H9 (cell line): ENCODE results near the gene SCN3A. TPM values are rescaled to one million over a fixed set of nuclear protein-coding genes. Genes with fewer than 3 reads are reported as not detected.

Source experiments
- DNase-seq: peaks from one replicate; pipeline ENCODE4 v3.0.0-alpha.2; 2017
- H2AFZ ChIP-seq: one replicate; pipeline ENCODE4 v1.6.1; 2013; ENCODE audit warnings: mild to moderate bottlenecking, low read length, control low read depth, moderate library complexity
- H2AK5ac ChIP-seq: 2 replicates; pipeline ENCODE4 v1.6.1; 2013; ENCODE audit warnings: low read length, control low read depth, mixed read lengths; ENCODE audit not compliant: insufficient read length
- H2BK120ac ChIP-seq: one replicate; pipeline ENCODE4 v1.6.1; 2013; ENCODE audit warnings: low read depth, mild to moderate bottlenecking, low read length, control low read depth, inconsistent platforms; ENCODE audit not compliant: poor library complexity, severe bottlenecking
- H2BK12ac ChIP-seq: 2 replicates; pipeline ENCODE4 v1.6.1; 2013; ENCODE audit warnings: low read length, control low read depth, mixed read lengths, low read depth; ENCODE audit not compliant: insufficient read length
- H2BK15ac ChIP-seq: 2 replicates; pipeline ENCODE4 v1.6.1; 2013; ENCODE audit warnings: low read depth, low read length, control low read depth
- H2BK20ac ChIP-seq: one replicate; pipeline ENCODE4 v1.6.1; 2013; ENCODE audit warnings: low read depth, mild to moderate bottlenecking, low read length, control low read depth, inconsistent platforms; ENCODE audit not compliant: poor library complexity, severe bottlenecking
- H2BK5ac ChIP-seq: 2 replicates; pipeline ENCODE4 v1.6.1; 2013; ENCODE audit warnings: low read length, control low read depth, mixed read lengths; ENCODE audit not compliant: insufficient read length
- H3K14ac ChIP-seq: 2 replicates; pipeline ENCODE4 v1.6.1; 2013; ENCODE audit warnings: low read length, control low read depth; ENCODE audit not compliant: insufficient read depth
- H3K18ac ChIP-seq: 2 replicates; pipeline ENCODE4 v1.6.1; 2013; ENCODE audit warnings: low read depth, mild to moderate bottlenecking, mixed read lengths, low read length, control low read depth; ENCODE audit not compliant: insufficient read length
- H3K23ac ChIP-seq: 2 replicates; pipeline ENCODE4 v1.6.1; 2013; ENCODE audit warnings: low read length, control low read depth, mixed read lengths, low read depth; ENCODE audit not compliant: insufficient read length
- H3K23me2 ChIP-seq: 2 replicates; pipeline ENCODE4 v1.6.1; 2013; ENCODE audit warnings: low read depth, mild to moderate bottlenecking, mixed read lengths, low read length, control low read depth; ENCODE audit not compliant: insufficient read length, poor library complexity, severe bottlenecking
- H3K27ac ChIP-seq: 2 replicates; pipeline ENCODE4 v1.5.1; 2013; ENCODE audit warnings: low read length, control low read depth, mixed read lengths, low read depth; ENCODE audit not compliant: insufficient read length
- H3K27me3 ChIP-seq: 2 replicates; pipeline ENCODE4 v1.6.1; 2013; ENCODE audit warnings: low read length, control low read depth, inconsistent platforms; ENCODE audit not compliant: insufficient read depth
- H3K4ac ChIP-seq: 2 replicates; pipeline ENCODE4 v1.6.1; 2013; ENCODE audit warnings: low read depth, mild to moderate bottlenecking, control low read depth, inconsistent platforms, low read length, moderate library complexity
- H3K4me1 ChIP-seq: 2 replicates; pipeline ENCODE4 v1.6.1; 2013; ENCODE audit warnings: low read length, control low read depth, inconsistent platforms; ENCODE audit not compliant: insufficient read depth
- H3K4me2 ChIP-seq: 2 replicates; pipeline ENCODE4 v1.6.1; 2013; ENCODE audit warnings: low read length, control low read depth, mixed read lengths; ENCODE audit not compliant: insufficient read length, insufficient read depth
- H3K56ac ChIP-seq: 2 replicates; pipeline ENCODE4 v1.6.1; 2013; ENCODE audit warnings: low read depth, mild to moderate bottlenecking, mixed read lengths, low read length, control low read depth; ENCODE audit not compliant: insufficient read length
- H3K79me1 ChIP-seq: 2 replicates; pipeline ENCODE4 v1.6.1; 2013; ENCODE audit warnings: low read depth, mild to moderate bottlenecking, moderate library complexity, low read length, control low read depth, inconsistent platforms; ENCODE audit not compliant: insufficient read depth, poor library complexity, severe bottlenecking
- H3K79me2 ChIP-seq: 2 replicates; pipeline ENCODE4 v1.6.1; 2013; ENCODE audit warnings: low read length, control low read depth, inconsistent platforms; ENCODE audit not compliant: insufficient read depth
- H3K9ac ChIP-seq: 2 replicates; pipeline ENCODE4 v1.6.1; 2013; ENCODE audit warnings: low read length, control low read depth, mixed read lengths; ENCODE audit not compliant: insufficient read length; ENCODE audit errors: extremely low read depth
- H3K9me3 ChIP-seq: one replicate; pipeline ENCODE4 v1.6.1; 2013; ENCODE audit warnings: low read depth, low read length, inconsistent platforms; ENCODE audit not compliant: control insufficient read depth
- H3T11ph ChIP-seq: one replicate; pipeline ENCODE4 v1.6.1; 2013; ENCODE audit warnings: mild to moderate bottlenecking, low read length, control low read depth, inconsistent platforms
- H4K20me1 ChIP-seq: one replicate; pipeline ENCODE4 v1.6.1; 2013; ENCODE audit not compliant: control insufficient read depth, insufficient read length, insufficient read depth
- H4K5ac ChIP-seq: 2 replicates; pipeline ENCODE4 v1.6.1; 2013; ENCODE audit warnings: low read depth, mild to moderate bottlenecking, mixed read lengths, low read length, control low read depth; ENCODE audit not compliant: insufficient read length
- H4K8ac ChIP-seq: replicated peaks from 2 replicates; pipeline ENCODE4 v1.6.1; 2013; ENCODE audit warnings: low read length, control low read depth, mixed read lengths, low read depth; ENCODE audit not compliant: insufficient read length
- H4K91ac ChIP-seq: 2 replicates; pipeline ENCODE4 v1.6.1; 2013; ENCODE audit warnings: low read depth, mild to moderate bottlenecking, moderate library complexity, mixed read lengths, low read length, control low read depth; ENCODE audit not compliant: insufficient read length
- H3K27ac Mint-ChIP-seq, 3 experiments: 2 replicates in 2 of 3; 3 replicates in 1 of 3; pipeline ENCODE4 v1.8.0; 2020 to 2021; ENCODE audit warnings: mixed read lengths in 3 of 3, mild to moderate bottlenecking in 1 of 3, moderate library complexity in 1 of 3
- H3K27me3 Mint-ChIP-seq: 2 replicates; pipeline ENCODE4 v1.8.0; 2021; ENCODE audit warnings: low read depth, mild to moderate bottlenecking, moderate library complexity, mixed read lengths
- H3K36me3 Mint-ChIP-seq, 3 experiments: 2 replicates in 2 of 3; 3 replicates in 1 of 3; pipeline ENCODE4 v1.8.0; 2020 to 2021; ENCODE audit warnings: low read depth in 3 of 3, mixed read lengths in 3 of 3; ENCODE audit not compliant: insufficient read depth in 1 of 3
- H3K4me1 Mint-ChIP-seq, 2 experiments: 2 replicates each; pipeline ENCODE4 v1.8.0; 2020; ENCODE audit warnings: mixed read lengths in 2 of 2
- H3K4me3 Mint-ChIP-seq, 2 experiments: 2 replicates in 1 of 2; 3 replicates in 1 of 2; pipeline ENCODE4 v1.8.0; 2020 to 2021; ENCODE audit warnings: mild to moderate bottlenecking in 2 of 2, mixed read lengths in 2 of 2, moderate library complexity in 1 of 2
- H3K9me3 Mint-ChIP-seq, 2 experiments: 2 replicates in 1 of 2; 3 replicates in 1 of 2; pipeline ENCODE4 v1.8.0; 2020; ENCODE audit warnings: mild to moderate bottlenecking in 2 of 2, mixed read lengths in 2 of 2, moderate library complexity in 1 of 2
- WGBS: extraction: QIAGEN DNeasy Blood & Tissue Kit; methylation state at CpG from one replicate; pipeline ENCODE4 v1.1.7; 2013; ENCODE audit warnings: missing lambda C conversion rate, low lambda C conversion rate, mixed read lengths; ENCODE audit not compliant: insufficient read length; ENCODE audit errors: extremely low coverage; 5-methylcytosine and 5-hydroxymethylcytosine counted together
- total RNA-seq: library from RNA; stranded (reverse); gene quantifications from 2 replicates; pipeline ENCODE4 v1.2.1, GENCODE V29; 2021
- TF ChIP-seq, protein P1 (sequence below): fragments of 200-600 bp; sonication (generic); conservative IDR thresholded peaks from 3 replicates; pipeline ENCODE4 v1.8.0; 2021; ENCODE audit warnings: antibody characterized with exemption, mild to moderate bottlenecking

Gene SCN3A
- total RNA-seq, 1 experiment from 2014 or later = not detected

DNA sequence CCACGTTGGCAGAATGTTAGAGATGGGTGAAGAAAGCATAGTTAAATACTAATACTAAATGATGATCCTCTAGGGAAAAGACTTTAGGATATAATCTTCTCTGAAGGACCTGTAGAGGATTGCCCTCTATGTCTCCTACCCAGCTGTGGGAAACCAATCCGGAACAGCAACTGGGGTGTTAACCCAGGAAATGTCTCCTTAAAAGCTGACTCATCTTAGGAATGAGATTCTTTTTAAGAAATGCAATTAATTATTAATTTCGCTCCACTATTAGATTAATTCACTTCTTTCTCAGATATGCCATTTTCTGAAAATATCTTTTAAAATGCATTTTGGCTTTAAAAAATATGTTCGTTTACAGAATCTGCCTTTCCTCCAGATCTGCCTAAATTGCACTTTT is 7.4 kb downstream of the SCN3A start:
- no peak for DNase-seq
- WGBS = no CpG with 5 or more reads among the region's 4 CpGs
- Histone ChIP-seq H2BK15ac (no peak overlapping the region), H3K27me3 (no peaks in the 10 kb centered on the region), H4K5ac (no peak overlapping the region), H3T11ph (no peak overlapping the region), H3K23me2 (no peaks in the 10 kb centered on the region), H4K91ac (no peak overlapping the region), H3K79me2 (no peaks in the 10 kb centered on the region), H3K27ac (no peak overlapping the region), H3K4me2 (no peak overlapping the region), H2BK12ac (no peak overlapping the region), H3K14ac (no peak overlapping the region), H3K9ac (no peak overlapping the region), H3K23ac (no peak overlapping the region), H2BK20ac (no peak overlapping the region), H3K56ac (no peak overlapping the region), H3K79me1 (no peaks in the 10 kb centered on the region), H2BK5ac (no peak overlapping the region), H4K8ac (no peak overlapping the region), H3K18ac (no peak overlapping the region), H4K20me1 (no peaks in the 10 kb centered on the region), H3K4me1 (no peaks in the 10 kb centered on the region; the same call in 1 of the 2 replicates), H3K9me3 (no peaks in the 10 kb centered on the region), H2BK120ac (no peak overlapping the region), H3K4ac (no peak overlapping the region), H2AFZ (no peak overlapping the region), H2AK5ac (no peak overlapping the region)
- TF ChIP-seq, protein P1, sequence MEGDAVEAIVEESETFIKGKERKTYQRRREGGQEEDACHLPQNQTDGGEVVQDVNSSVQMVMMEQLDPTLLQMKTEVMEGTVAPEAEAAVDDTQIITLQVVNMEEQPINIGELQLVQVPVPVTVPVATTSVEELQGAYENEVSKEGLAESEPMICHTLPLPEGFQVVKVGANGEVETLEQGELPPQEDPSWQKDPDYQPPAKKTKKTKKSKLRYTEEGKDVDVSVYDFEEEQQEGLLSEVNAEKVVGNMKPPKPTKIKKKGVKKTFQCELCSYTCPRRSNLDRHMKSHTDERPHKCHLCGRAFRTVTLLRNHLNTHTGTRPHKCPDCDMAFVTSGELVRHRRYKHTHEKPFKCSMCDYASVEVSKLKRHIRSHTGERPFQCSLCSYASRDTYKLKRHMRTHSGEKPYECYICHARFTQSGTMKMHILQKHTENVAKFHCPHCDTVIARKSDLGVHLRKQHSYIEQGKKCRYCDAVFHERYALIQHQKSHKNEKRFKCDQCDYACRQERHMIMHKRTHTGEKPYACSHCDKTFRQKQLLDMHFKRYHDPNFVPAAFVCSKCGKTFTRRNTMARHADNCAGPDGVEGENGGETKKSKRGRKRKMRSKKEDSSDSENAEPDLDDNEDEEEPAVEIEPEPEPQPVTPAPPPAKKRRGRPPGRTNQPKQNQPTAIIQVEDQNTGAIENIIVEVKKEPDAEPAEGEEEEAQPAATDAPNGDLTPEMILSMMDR = no peak
- H3K27me3 Mint-ChIP-seq = no peaks in the 10 kb centered on the region
- no peaks in the 10 kb centered on the region for H3K36me3 Mint-ChIP-seq
- H3K4me1 Mint-ChIP-seq = peaks cover 11 to 15% of the 10 kb centered on the region in 2 experiments
- no peak overlapping the region for H3K4me3 Mint-ChIP-seq
- H3K9me3 Mint-ChIP-seq = no peaks in the 10 kb centered on the region
- no peak overlapping the region for H3K27ac Mint-ChIP-seq
